PC-9 (cell line): ENCODE results near the gene HERC4. TPM values are rescaled to one million over a fixed set of nuclear protein-coding genes. Genes with fewer than 3 reads are reported as not detected.
"Not testable (repeated sequence)": the region's sequence is repeated elsewhere in the genome, so short reads cannot be mapped to it uniquely, and the experiment has no call there.

Experiments
- BruUV-seq: library from RNA; stranded (reverse); fragments of 400-500 nt; replicated peaks from 2 replicates; lab custom pipeline; 2021; lab: Mats Ljungman, UMichigan
- CTCF ChIA-PET: fragments of 300-600 bp; sonication (Branson Sonifier 250); formaldehyde crosslinking; loops from one replicate; lab custom pipeline; 2022; ENCODE audit warnings: antibody characterized with exemption; lab: Charles Lee
- POLR2A ChIA-PET: fragments of 300-600 bp; sonication (Branson Sonifier 250); formaldehyde crosslinking; loops from one replicate; lab custom pipeline; 2022; ENCODE audit warnings: antibody characterized with exemption; ENCODE audit not compliant: unreplicated experiment; lab: Charles Lee
- DNase-seq, 2 experiments: peaks; one replicate each; pipeline versions ENCODE4 v3.0.0 to v3.0.0-alpha.2; 2015 to 2022; ENCODE audit warnings: mixed read lengths in 1 of 2
- H2AFZ ChIP-seq: fragments of 200-600 bp; sonication (generic); 2 replicates; pipeline ENCODE4 v1.8.1; 2017; ENCODE audit warnings: antibody characterized with exemption
- H3F3A ChIP-seq: fragments of 200-600 bp; sonication (generic); 2 replicates; pipeline ENCODE4 v1.8.1; 2017; ENCODE audit warnings: antibody characterized with exemption, mild to moderate bottlenecking, low read depth; ENCODE audit not compliant: insufficient read depth
- H3K27ac ChIP-seq: fragments of 200-600 bp; sonication (generic); 2 replicates; pipeline ENCODE4 v1.6.1; 2016; ENCODE audit warnings: mixed run types
- H3K27me3 ChIP-seq: fragments of 200-600 bp; sonication (generic); 2 replicates; pipeline ENCODE4 v1.6.1; 2016; ENCODE audit warnings: low read depth, mixed run types; ENCODE audit not compliant: insufficient read depth
- H3K36me3 ChIP-seq: fragments of 200-600 bp; sonication (generic); 2 replicates; pipeline ENCODE4 v1.6.1; 2016; ENCODE audit warnings: low read depth, mixed run types
- H3K4me1 ChIP-seq: fragments of 200-600 bp; sonication (generic); replicated peaks from 2 replicates; pipeline ENCODE4 v1.6.1; 2016; ENCODE audit warnings: mixed run types; ENCODE audit not compliant: insufficient read depth
- H3K4me2 ChIP-seq: fragments of 200-600 bp; sonication (generic); 2 replicates; pipeline ENCODE4 v1.6.1; 2017; ENCODE audit warnings: mixed run types
- H3K4me3 ChIP-seq: fragments of 200-600 bp; sonication (generic); 2 replicates; pipeline ENCODE4 v1.6.1; 2016; ENCODE audit warnings: mixed run types
- H3K79me2 ChIP-seq: fragments of 200-600 bp; sonication (generic); 2 replicates; pipeline ENCODE4 v1.6.1; 2017; ENCODE audit warnings: low read depth, mixed run types
- H3K9me2 ChIP-seq: fragments of 200-600 bp; sonication (generic); 2 replicates; pipeline ENCODE4 v1.8.1; 2017; ENCODE audit warnings: mild to moderate bottlenecking; ENCODE audit not compliant: insufficient read depth
- H3K9me3 ChIP-seq: fragments of 200-600 bp; sonication (generic); 2 replicates; pipeline ENCODE4 v1.8.1; 2016; ENCODE audit warnings: low read depth; ENCODE audit not compliant: insufficient read depth
- H4K20me1 ChIP-seq: fragments of 200-600 bp; sonication (generic); 2 replicates; pipeline ENCODE4 v1.8.1; 2017; ENCODE audit not compliant: insufficient read depth
- CTCF ChIP-seq: fragments of 200-600 bp; sonication (generic); conservative IDR thresholded peaks from 2 replicates; pipeline ENCODE4 v1.6.1; 2017; ENCODE audit warnings: mixed run types, antibody characterized with exemption, mild to moderate bottlenecking, moderate library complexity
- EZH2 ChIP-seq: fragments of 200-600 bp; sonication (generic); IDR thresholded peaks from 2 replicates; pipeline ENCODE4 v1.8.0; 2017; ENCODE audit warnings: antibody characterized with exemption, low read depth
- intact Hi-C: fragments of 100-400 bp; cut with micrococcal nuclease; formaldehyde crosslinking; loops from one replicate; pipeline ENCODE4 v1.10.0; 2022; ENCODE audit not compliant: unreplicated experiment
- total RNA-seq: library from RNA; stranded (reverse); gene quantifications from 2 replicates; pipeline ENCODE4 v1.2.3, GENCODE V29; 2021

HERC4 gene
- total RNA-seq, 1 experiment from 2014 or later, result 116 TPM

GRCh38 chr10:67883710-67884312, 191.3 kb downstream of the HERC4 start:
- peak overlapping the region; percentile 80 for H3K4me2 ChIP-seq
- ChIA-PET CTCF (interaction anchor here (0.6 to 1.0 kb wide), 3 partner anchors 28 to 330 kb away, joined by 4 to 11 read pairs (median 6); no protein-coding TSS in a partner anchor), POLR2A (interaction anchor here (0.6 to 0.7 kb wide), 6 partner anchors 160 to 523 kb away, joined by 3 to 9 read pairs (median 5); partner anchors contain the start of gene RUFY2)
- BruUV-seq, result TSS peak; percentile 86
- H3K36me3 ChIP-seq, result peaks cover 19% of the 10 kb centered on the region; the same call in 1 of the 2 replicates
- intact Hi-C loops, result no loop called here
- no peaks in the 10 kb centered on the region; the same call in 1 of the 2 replicates for H4K20me1 ChIP-seq
- H3K4me1 ChIP-seq, result peaks cover 17% of the 10 kb centered on the region
- peak overlapping the region; percentile 63 for H3K27ac ChIP-seq
- H3K9me3 ChIP-seq, result no peaks in the 10 kb centered on the region
- DNase-seq, result no peak
- H3K9me2 ChIP-seq, result no peaks in the 10 kb centered on the region
- H3F3A ChIP-seq, result peaks cover 15% of the 10 kb centered on the region; the same call in 1 of the 2 replicates
- TF ChIP-seq CTCF (no peak), EZH2 (no peak)
- H2AFZ ChIP-seq, result peak overlapping the region; percentile 92
- peaks cover 36% of the 10 kb centered on the region for H3K79me2 ChIP-seq
- H3K4me3 ChIP-seq, result peak overlapping the region; percentile 70
- H3K27me3 ChIP-seq, result no peaks in the 10 kb centered on the region

- no peak overlapping the region for H2AFZ ChIP-seq
- no peaks in the 10 kb centered on the region for H3K9me3 ChIP-seq
- H3K4me1 ChIP-seq, result no peaks in the 10 kb centered on the region
- no peak for DNase-seq
- CTCF ChIA-PET, result interaction anchor here (0.6 kb wide), 4 partner anchors 10 to 425 kb away, joined by 3 to 5 read pairs (median 4); no protein-coding TSS in a partner anchor
- no peak overlapping the region for H3K4me2 ChIP-seq
- no peaks in the 10 kb centered on the region for H3F3A ChIP-seq
- intact Hi-C loops, result no loop called here
- H3K27me3 ChIP-seq, result no peaks in the 10 kb centered on the region
- no TSS peak for BruUV-seq
- POLR2A ChIA-PET, result no interaction called here
- H3K79me2 ChIP-seq, result no peaks in the 10 kb centered on the region
- TF ChIP-seq EZH2 (no peak), CTCF (no peak)
- no peak overlapping the region for H3K27ac ChIP-seq
- H3K36me3 ChIP-seq, result no peaks in the 10 kb centered on the region
- no peaks in the 10 kb centered on the region for H3K9me2 ChIP-seq
- no peak overlapping the region for H3K4me3 ChIP-seq
- H4K20me1 ChIP-seq, result no peaks in the 10 kb centered on the region
Measured at GRCh38 chr10:67878133-67878532, 196.9 kb downstream of the HERC4 start.

GRCh38 chr10:67877421-67877820, 197.7 kb downstream of the HERC4 start:
- H3K4me2 ChIP-seq, H2AFZ ChIP-seq, DNase-seq, intact Hi-C loops, H4K20me1 ChIP-seq, H3K4me3 ChIP-seq, H3K27me3 ChIP-seq, H3K27ac ChIP-seq, H3K79me2 ChIP-seq, H3K4me1 ChIP-seq, BruUV-seq, H3K36me3 ChIP-seq, H3F3A ChIP-seq, H3K9me3 ChIP-seq, H3K9me2 ChIP-seq: not testable (repeated sequence)
- ChIA-PET POLR2A (interaction anchor here (0.6 kb wide), 1 partner anchor 59 kb away, joined by 3 read pairs; no protein-coding TSS in a partner anchor), CTCF (interaction anchor here (0.6 kb wide), 1 partner anchor 425 kb away, joined by 5 read pairs; no protein-coding TSS in a partner anchor)
